NCI-H345 treated with DMSO at 0.1 percent for 48 hours (cell line): Measurements from ENCODE around the gene TMEM131L.
"Not testable (repeated sequence)": the region's sequence is repeated elsewhere in the genome, so short reads cannot be mapped to it uniquely, and the experiment has no call there.

Experiments used
- DNase-seq: peaks from one replicate; lab custom pipeline; 2025; ENCODE audit not compliant: unreplicated experiment; lab: John Stamatoyannopoulos, UW

TMEM131L gene

GRCh38 chr4:153535772-153536513 is 69.8 kb downstream of the TMEM131L start:
- DNase-seq: no peak

GRCh38 chr4:153537493-153537960 is 71.4 kb downstream of the TMEM131L start:
- no peak for DNase-seq

GRCh38 chr4:153538487-153539357 is 72.6 kb downstream of the TMEM131L start:
- no peak for DNase-seq

GRCh38 chr4:153539422-153539821 is 73.3 kb downstream of the TMEM131L start:
- no peak for DNase-seq

- no peak for DNase-seq
These were observed 75.4 kb downstream of the TMEM131L start for GRCh38 chr4:153541456-153542096.

GRCh38 chr4:153542131-153542530 is 76.0 kb downstream of the TMEM131L start:
- no peak for DNase-seq

- no peak for DNase-seq
These were observed 76.7 kb downstream of the TMEM131L start for GRCh38 chr4:153542834-153543233.

- DNase-seq: no peak
These were observed 77.2 kb downstream of the TMEM131L start for GRCh38 chr4:153543351-153543750.

GRCh38 chr4:153545822-153546221 is 79.7 kb downstream of the TMEM131L start:
- no peak for DNase-seq

- no peak for DNase-seq
These were observed 80.1 kb downstream of the TMEM131L start for GRCh38 chr4:153546280-153546679.

- DNase-seq: no peak
These were observed 81.4 kb downstream of the TMEM131L start for GRCh38 chr4:153547520-153547919.

GRCh38 chr4:153548907-153549306 is 82.7 kb downstream of the TMEM131L start:
- not testable (repeated sequence) for DNase-seq

GRCh38 chr4:153549405-153549804 is 83.2 kb downstream of the TMEM131L start:
- no peak for DNase-seq

- DNase-seq: no peak
These were observed 87.1 kb downstream of the TMEM131L start for GRCh38 chr4:153553155-153553818.

GRCh38 chr4:153553819-153554170 is 87.6 kb downstream of the TMEM131L start:
- DNase-seq: no peak

GRCh38 chr4:153555730-153556434 is 89.7 kb downstream of the TMEM131L start:
- no peak for DNase-seq

- DNase-seq: no peak
These were observed 90.3 kb downstream of the TMEM131L start for GRCh38 chr4:153556435-153556815.

GRCh38 chr4:153560908-153561307 is 94.7 kb downstream of the TMEM131L start:
- DNase-seq: no peak

GRCh38 chr4:153564630-153565525 is 98.7 kb downstream of the TMEM131L start:
- no peak for DNase-seq
